BE2C (cell line): ENCODE results near the gene LETMD1.

Source experiments
- DNase-seq: peaks from one replicate; pipeline ENCODE4 v3.0.0-alpha.2; 2020
- H3K27me3 ChIP-seq: fragments of 250-450 bp; sonication (Bioruptor Pico); 2 replicates; pipeline ENCODE4 v1.5.1; 2020; ENCODE audit warnings: mild to moderate bottlenecking
- H3K36me3 ChIP-seq: fragments of 250-450 bp; sonication (Bioruptor Pico); 2 replicates; pipeline ENCODE4 v1.5.1; 2020; ENCODE audit warnings: mild to moderate bottlenecking
- H3K4me1 ChIP-seq: fragments of 250-450 bp; sonication (Bioruptor Pico); 2 replicates; pipeline ENCODE4 v1.5.1; 2020
- H3K4me3 ChIP-seq: 2 replicates; pipeline ENCODE4 v1.5.1; 2011; ENCODE audit warnings: low read depth, low read length
- H3K9me3 ChIP-seq: fragments of 250-450 bp; sonication (Bioruptor Pico); 2 replicates; pipeline ENCODE4 v1.5.1; 2020
- TF ChIP-seq, protein P1 (sequence below): IDR thresholded peaks from 2 replicates; pipeline ENCODE4 v1.5.1; 2012; ENCODE audit warnings: mild to moderate bottlenecking, low read depth, low read length

Gene LETMD1

DNA sequence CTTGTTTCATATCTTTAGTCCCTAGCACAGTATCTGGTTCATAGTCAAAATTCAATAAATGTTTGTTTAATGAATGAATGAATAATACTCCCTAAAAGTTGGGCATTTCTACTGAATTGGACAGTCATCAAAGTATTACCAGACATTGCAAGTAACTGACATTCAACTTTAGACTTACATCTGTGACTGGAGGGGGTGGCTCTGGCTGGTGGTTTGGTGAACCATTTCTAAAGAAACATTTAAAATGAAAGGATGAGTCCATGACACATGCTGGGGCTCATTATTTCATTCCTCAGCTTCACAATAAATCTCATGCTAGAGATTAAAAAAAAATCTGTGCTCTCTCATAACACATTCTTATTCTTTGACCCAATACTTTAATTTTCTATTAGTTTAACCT, 55.9 kb downstream of the LETMD1 start:
- Histone ChIP-seq H3K4me1 (no peaks in the 10 kb centered on the region), H3K9me3 (no peaks in the 10 kb centered on the region), H3K4me3 (no peak overlapping the region), H3K36me3 (peaks cover 63% of the 10 kb centered on the region), H3K27me3 (no peaks in the 10 kb centered on the region)
- no peak for DNase-seq
- TF ChIP-seq, protein P1, sequence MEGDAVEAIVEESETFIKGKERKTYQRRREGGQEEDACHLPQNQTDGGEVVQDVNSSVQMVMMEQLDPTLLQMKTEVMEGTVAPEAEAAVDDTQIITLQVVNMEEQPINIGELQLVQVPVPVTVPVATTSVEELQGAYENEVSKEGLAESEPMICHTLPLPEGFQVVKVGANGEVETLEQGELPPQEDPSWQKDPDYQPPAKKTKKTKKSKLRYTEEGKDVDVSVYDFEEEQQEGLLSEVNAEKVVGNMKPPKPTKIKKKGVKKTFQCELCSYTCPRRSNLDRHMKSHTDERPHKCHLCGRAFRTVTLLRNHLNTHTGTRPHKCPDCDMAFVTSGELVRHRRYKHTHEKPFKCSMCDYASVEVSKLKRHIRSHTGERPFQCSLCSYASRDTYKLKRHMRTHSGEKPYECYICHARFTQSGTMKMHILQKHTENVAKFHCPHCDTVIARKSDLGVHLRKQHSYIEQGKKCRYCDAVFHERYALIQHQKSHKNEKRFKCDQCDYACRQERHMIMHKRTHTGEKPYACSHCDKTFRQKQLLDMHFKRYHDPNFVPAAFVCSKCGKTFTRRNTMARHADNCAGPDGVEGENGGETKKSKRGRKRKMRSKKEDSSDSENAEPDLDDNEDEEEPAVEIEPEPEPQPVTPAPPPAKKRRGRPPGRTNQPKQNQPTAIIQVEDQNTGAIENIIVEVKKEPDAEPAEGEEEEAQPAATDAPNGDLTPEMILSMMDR, result no peak

DNA sequence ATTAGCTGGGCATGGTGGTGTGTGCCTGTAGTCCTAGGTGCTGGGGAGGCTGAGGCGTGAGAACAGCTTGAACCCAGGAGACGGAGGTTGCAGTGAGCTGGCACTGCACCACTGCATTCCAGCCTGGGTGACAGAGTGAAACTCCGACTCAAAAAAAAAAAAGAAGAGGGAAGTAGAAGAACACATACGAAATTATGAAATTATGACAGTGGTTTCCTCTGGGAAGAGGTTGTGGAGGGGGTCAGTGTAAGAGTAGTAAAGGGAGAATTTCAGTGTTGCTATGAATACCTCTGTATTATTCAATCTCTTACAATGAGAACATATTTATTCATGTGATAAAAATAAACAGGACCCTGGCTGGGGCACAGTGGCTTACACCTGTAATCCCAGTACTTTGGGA, 60.0 kb downstream of the LETMD1 start:
- Histone ChIP-seq H3K9me3 (no peaks in the 10 kb centered on the region), H3K4me3 (no peak overlapping the region), H3K27me3 (no peaks in the 10 kb centered on the region), H3K36me3 (peaks cover 62% of the 10 kb centered on the region), H3K4me1 (no peaks in the 10 kb centered on the region)
- TF ChIP-seq, protein P1, result no peak
- DNase-seq, result no peak
